GM19043 (cell line): ENCODE results near the gene BLMH.
A peak's percentile ranks its signal among the peaks of the same experiment; 100 is the strongest.

ENCODE experiments used
- ATAC-seq: cut with Tn5 transposase; IDR thresholded peaks from one replicate; pipeline ENCODE4 v1.9.1; 2021; ENCODE audit warnings: low read depth; ENCODE audit not compliant: unreplicated experiment

Gene BLMH

GRCh38 chr17:30308406-30308805 is 16.7 kb upstream of the BLMH start:
- no peak for ATAC-seq

- ATAC-seq: no peak
Measured at GRCh38 chr17:30304778-30305177, 13.0 kb upstream of the BLMH start.

GRCh38 chr17:30302241-30302640 is 10.5 kb upstream of the BLMH start:
- no peak for ATAC-seq

- no peak for ATAC-seq
Measured at GRCh38 chr17:30300818-30301217, 9.1 kb upstream of the BLMH start.

- no peak for ATAC-seq
Measured at GRCh38 chr17:30299000-30299399, 7.3 kb upstream of the BLMH start.

GRCh38 chr17:30297715-30298114 is 6.0 kb upstream of the BLMH start:
- no peak for ATAC-seq

GRCh38 chr17:30296499-30297080 is 4.8 kb upstream of the BLMH start:
- no peak for ATAC-seq

GRCh38 chr17:30292286-30292858 is 628 bp upstream of the BLMH start:
- no peak for ATAC-seq

GRCh38 chr17:30290696-30291542 is 825 bp downstream of the BLMH start:
- ATAC-seq: peak; percentile 42

GRCh38 chr17:30290077-30290476 is 1.7 kb downstream of the BLMH start:
- ATAC-seq: no peak

- ATAC-seq: no peak
Measured at GRCh38 chr17:30279156-30279555, 12.6 kb downstream of the BLMH start.

- no peak for ATAC-seq
Measured at GRCh38 chr17:30278032-30278431, 13.7 kb downstream of the BLMH start.

- no peak for ATAC-seq
Measured at GRCh38 chr17:30275911-30276310, 15.8 kb downstream of the BLMH start.

GRCh38 chr17:30274887-30275286 is 16.9 kb downstream of the BLMH start:
- ATAC-seq: no peak

GRCh38 chr17:30273373-30273772 is 18.4 kb downstream of the BLMH start:
- no peak for ATAC-seq

- no peak for ATAC-seq
Measured at GRCh38 chr17:30271102-30271501, 20.6 kb downstream of the BLMH start.

GRCh38 chr17:30267625-30268024 is 24.1 kb downstream of the BLMH start:
- ATAC-seq: no peak

GRCh38 chr17:30263552-30264333 is 28.0 kb downstream of the BLMH start:
- no peak for ATAC-seq

GRCh38 chr17:30256756-30257506 is 34.8 kb downstream of the BLMH start:
- ATAC-seq: no peak

- ATAC-seq: no peak
Measured at GRCh38 chr17:30254150-30254549, 37.6 kb downstream of the BLMH start.
